GM23248 (cell line): ENCODE results near the gene PYGO2.

Source experiments
- EZH2 ChIP-seq: fragments of 200-600 bp; sonication (generic); IDR thresholded peaks from 2 replicates; pipeline ENCODE4 v1.6.1; 2018; ENCODE audit warnings: antibody characterized with exemption, mild to moderate bottlenecking; ENCODE audit not compliant: insufficient read depth, poor library complexity, severe bottlenecking
- EZH2phosphoT487 ChIP-seq: fragments of 200-600 bp; sonication (generic); IDR thresholded peaks from 2 replicates; pipeline ENCODE4 v1.6.1; 2018; ENCODE audit warnings: antibody characterized with exemption, moderate library complexity, mild to moderate bottlenecking, low read depth; ENCODE audit not compliant: insufficient read depth

- no peak for TF ChIP-seq EZH2
- no peak for TF ChIP-seq EZH2phosphoT487
Observed at GRCh38 chr1:155005076-155006011, 43.8 kb upstream of the PYGO2 start.
